Measurements from ENCODE around the gene RPH3AL.
"Not testable (repeated sequence)": the region's sequence is repeated elsewhere in the genome, so short reads cannot be mapped to it uniquely, and the experiment has no call there.

The RPH3AL gene

GRCh38 chr17:283911-284675, 68.5 kb downstream of the RPH3AL start:
- H3K9me3 Mint-ChIP-seq, result no peaks in the 10 kb centered on the region

DNA sequence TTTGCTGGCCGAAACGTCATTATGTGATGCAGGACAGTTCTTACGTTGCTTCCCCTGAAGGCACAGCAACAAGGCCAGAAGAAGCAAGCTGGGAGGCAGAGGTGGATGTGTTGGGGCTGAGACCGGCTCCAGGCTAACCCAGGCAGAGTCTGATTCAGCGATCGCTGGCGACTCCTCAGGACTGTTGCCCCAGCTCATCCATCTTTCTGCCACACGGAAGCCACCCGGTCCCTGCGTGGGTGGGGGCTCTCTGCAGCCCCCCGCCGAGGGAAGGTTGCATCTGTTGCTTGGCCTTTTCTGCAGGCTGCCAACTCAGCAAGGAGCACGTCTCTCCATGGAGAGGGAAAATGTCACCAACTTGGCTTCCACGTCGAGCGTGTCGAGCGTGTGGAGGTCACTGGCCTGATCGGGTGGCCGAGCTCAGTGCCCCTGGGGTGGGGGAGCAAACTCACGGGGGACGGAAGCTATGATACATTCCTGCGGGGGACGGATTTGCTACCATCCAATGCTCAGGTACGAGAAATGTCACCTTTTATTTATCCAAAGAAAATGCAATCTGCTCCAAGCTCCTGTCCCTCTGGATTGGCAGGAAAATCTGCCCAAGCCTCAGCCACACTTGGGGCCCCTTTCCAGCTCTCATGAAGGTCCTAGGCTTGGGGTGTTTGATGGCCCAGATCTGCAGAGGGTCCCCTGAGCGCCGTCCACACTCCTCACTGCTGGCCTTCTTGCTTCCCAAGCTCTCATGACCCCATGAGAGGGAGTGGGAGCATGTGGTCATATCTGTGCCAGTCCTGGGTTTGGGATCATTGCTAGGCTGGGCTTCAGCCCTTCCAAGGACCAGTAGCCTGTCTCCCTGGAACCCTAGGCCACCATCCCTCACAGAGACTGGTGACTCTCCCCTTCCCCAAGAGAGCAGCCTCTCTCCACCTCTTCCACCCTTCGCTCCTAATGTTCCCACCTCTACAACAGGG, 69.4 kb downstream of the RPH3AL start:
- ATAC-seq (no peak), DNase-seq (no peak)
- Mint-ChIP-seq H3K4me1 (no peaks in the 10 kb centered on the region), H3K27ac (no peak overlapping the region), H3K9me3 (no peaks in the 10 kb centered on the region), H3K27me3 (no peaks in the 10 kb centered on the region), H3K4me3 (no peak overlapping the region)

More at GRCh38 chr17:283911-284675, 68.5 kb downstream of the RPH3AL start:
- ATAC-seq (no peak), DNase-seq (no peak)
- Mint-ChIP-seq H3K4me1 (peaks cover 4% of the 10 kb centered on the region), H3K4me3 (no peak overlapping the region), H3K27ac (no peak overlapping the region), H3K27me3 (no peaks in the 10 kb centered on the region)

DNA sequence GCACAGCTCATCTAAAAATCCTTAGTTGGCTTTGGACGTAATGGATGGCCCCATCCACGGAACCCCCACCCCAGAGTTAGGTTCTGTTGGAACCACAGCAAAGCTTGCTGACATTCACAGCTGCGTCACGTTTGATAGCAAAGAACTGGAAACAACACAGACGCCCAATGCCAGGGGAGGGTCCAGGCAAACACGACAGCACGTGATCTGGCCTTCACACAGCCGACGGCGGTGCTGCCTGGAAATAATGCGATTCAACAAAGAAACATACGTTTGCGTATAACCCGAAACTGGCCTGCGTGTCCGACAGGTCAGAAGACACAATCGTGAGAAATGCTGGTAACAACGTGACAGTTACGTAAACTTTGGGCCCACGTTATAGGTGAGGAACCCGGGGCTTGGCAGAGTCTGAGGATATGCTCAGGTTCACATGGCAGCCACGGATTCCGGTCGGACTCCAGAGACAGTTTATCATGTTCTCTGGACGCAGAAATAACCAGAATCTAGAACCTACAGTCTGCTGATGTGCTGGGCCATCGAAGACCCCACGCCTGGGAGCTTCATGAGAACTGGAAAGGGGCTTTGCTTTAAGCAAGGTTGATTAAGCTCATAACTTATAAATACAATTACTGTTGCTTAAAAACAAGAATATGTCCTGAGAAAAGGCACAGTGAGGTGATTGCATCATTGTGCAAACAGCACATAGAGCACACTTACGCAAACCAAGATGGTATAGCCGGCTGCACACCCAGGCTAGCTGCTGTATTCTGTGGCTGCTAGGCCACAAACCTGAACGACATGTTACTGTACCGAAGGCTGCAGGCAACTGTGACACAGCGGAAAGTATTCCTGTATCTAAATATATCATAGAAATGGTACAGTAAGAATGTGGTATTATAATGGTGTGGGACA, 70.4 kb downstream of the RPH3AL start:
- no peak for ATAC-seq
- DNase-seq, result no peak
- H3K4me3 Mint-ChIP-seq, result no peak overlapping the region
- no peaks in the 10 kb centered on the region for H3K27me3 Mint-ChIP-seq
- no peaks in the 10 kb centered on the region for H3K4me1 Mint-ChIP-seq
- H3K9me3 Mint-ChIP-seq, result no peaks in the 10 kb centered on the region
- H3K27ac Mint-ChIP-seq, result no peak overlapping the region

GRCh38 chr17:281365-281999, 71.1 kb downstream of the RPH3AL start:
- DNase-seq (peak in 1 of 2 donors; percentile 4), ATAC-seq (no peak)
- no peaks in the 10 kb centered on the region for H3K9me3 Mint-ChIP-seq
- H3K27me3 Mint-ChIP-seq, result no peaks in the 10 kb centered on the region
- H3K4me3 Mint-ChIP-seq, result no peak overlapping the region
- no peaks in the 10 kb centered on the region for H3K4me1 Mint-ChIP-seq
- H3K27ac Mint-ChIP-seq, result no peak overlapping the region

GRCh38 chr17:280901-281300, 71.7 kb downstream of the RPH3AL start:
- H3K9me3 Mint-ChIP-seq, result no peaks in the 10 kb centered on the region
- DNase-seq, result no peak
- no peak for ATAC-seq

DNA sequence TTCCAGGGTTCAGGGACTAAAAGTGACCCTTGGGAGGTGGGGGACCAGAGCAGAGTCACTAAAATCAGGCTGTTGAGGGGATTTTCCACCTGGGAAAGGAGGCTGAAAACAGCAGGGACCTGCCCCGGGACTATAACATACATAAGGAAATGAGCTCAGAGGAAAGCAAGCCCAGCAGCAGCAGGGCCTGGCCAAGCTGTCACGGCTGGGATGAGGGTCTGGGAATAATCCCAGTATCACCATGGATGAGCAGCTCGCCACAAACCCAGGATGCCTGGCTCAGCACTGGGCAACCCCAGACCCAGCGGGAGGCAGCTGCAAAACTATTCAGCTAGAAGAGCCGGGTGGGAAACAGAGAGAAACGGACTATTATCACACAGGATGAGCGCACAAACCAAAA, 72.4 kb downstream of the RPH3AL start:
- Mint-ChIP-seq H3K27me3 (no peaks in the 10 kb centered on the region), H3K4me1 (no peaks in the 10 kb centered on the region), H3K4me3 (no peak overlapping the region), H3K27ac (no peak overlapping the region), H3K9me3 (no peaks in the 10 kb centered on the region)
- ATAC-seq (no peak), DNase-seq (no peak)

More at GRCh38 chr17:280901-281300, 71.7 kb downstream of the RPH3AL start:
- H3K4me3 Mint-ChIP-seq, result no peak overlapping the region
- H3K27me3 Mint-ChIP-seq, result no peaks in the 10 kb centered on the region
- no peaks in the 10 kb centered on the region for H3K4me1 Mint-ChIP-seq
- no peak overlapping the region for H3K27ac Mint-ChIP-seq

DNA sequence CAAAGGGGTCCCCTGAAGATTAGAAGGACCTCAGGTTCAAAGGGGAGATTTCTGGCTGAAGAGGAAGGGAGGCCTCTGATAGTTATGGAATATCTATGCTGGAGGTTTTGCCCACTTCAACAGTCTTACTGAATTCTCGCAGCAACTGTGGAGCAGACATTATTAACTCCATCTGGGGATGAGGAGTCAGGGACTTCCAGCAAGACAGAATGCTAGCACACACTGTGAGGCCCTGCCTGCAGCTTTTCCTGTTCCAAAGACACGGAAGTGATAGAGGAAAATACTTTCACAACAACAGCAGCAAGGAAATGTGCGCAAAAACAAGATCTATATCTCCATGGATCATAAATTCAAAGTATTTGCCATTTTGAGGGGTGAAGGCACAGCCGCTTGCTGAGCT, 72.8 kb downstream of the RPH3AL start:
- DNase-seq (no peak), ATAC-seq (no peak)
- peak overlapping the region in 1 of 2 donors; percentile 13 for H3K27ac Mint-ChIP-seq
- H3K4me1 Mint-ChIP-seq, result no peaks in the 10 kb centered on the region
- H3K27me3 Mint-ChIP-seq, result no peaks in the 10 kb centered on the region
- H3K4me3 Mint-ChIP-seq, result no peak overlapping the region
- no peaks in the 10 kb centered on the region for H3K9me3 Mint-ChIP-seq

DNA sequence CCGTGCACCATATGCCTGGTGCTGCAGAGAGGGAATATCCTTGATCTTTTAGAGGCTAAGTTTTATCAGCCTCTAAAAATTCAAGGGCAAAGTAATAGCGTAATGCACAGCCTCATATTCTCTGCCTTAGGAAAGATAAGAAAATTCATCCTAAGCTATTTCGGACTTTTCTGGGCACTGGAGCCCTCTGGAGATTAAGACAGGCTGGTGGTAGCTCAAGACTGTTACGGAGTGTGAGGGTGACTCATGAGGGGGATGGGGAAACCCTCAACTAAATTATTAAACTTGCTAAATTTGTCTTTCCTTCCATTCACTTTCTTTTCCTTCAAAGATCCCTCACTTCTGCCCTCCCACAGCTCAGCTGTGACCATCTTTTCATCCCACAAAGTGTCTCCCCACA, 73.3 kb downstream of the RPH3AL start:
- no peaks in the 10 kb centered on the region for H3K4me1 Mint-ChIP-seq
- H3K4me3 Mint-ChIP-seq, result no peak overlapping the region
- ATAC-seq (no peak), DNase-seq (no peak)
- H3K27me3 Mint-ChIP-seq, result no peaks in the 10 kb centered on the region
- no peak overlapping the region for H3K27ac Mint-ChIP-seq
- no peaks in the 10 kb centered on the region for H3K9me3 Mint-ChIP-seq

- H3K9me3 Mint-ChIP-seq, result no peaks in the 10 kb centered on the region
- ATAC-seq (no peak), DNase-seq (no peak)
- H3K27ac Mint-ChIP-seq, result no peak overlapping the region
- H3K4me3 Mint-ChIP-seq, result no peak overlapping the region
- no peaks in the 10 kb centered on the region for H3K27me3 Mint-ChIP-seq
- no peaks in the 10 kb centered on the region for H3K4me1 Mint-ChIP-seq
Observed at GRCh38 chr17:278676-279059, 73.9 kb downstream of the RPH3AL start.

DNA sequence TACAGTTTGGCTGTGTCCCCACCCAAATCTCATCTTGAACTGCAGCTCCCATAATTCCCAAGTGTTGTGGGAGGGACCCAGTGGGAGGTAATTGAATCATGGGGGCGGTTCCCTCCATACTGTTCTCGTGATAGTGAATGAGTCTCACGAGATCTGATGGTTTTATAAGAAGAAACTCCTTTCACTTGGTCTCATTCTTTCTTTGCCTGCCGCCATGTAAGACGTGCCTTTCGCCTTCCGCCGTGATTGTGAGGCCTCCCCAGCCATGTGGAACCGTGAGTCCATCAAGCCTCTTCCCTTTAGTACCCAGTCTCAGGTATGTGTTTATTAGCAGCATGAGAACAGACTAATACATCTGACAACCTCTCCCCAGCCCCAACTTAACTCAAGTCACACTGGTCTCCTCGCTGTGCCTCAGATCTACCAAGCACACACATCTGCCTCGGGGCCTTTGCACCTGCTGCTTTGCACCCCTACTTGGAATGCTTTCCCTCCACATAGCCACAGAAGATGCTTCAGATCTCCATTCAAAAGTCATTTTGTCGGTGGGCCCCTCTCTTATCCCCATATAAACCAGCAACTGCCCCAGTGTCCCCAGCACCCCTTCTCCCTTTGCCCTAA, 74.4 kb downstream of the RPH3AL start:
- no peaks in the 10 kb centered on the region for H3K4me1 Mint-ChIP-seq
- no peak for ATAC-seq

GRCh38 chr17:274902-275301, 77.7 kb downstream of the RPH3AL start:
- ATAC-seq (no peak), DNase-seq (no peak)
- Mint-ChIP-seq H3K9me3 (no peaks in the 10 kb centered on the region), H3K27me3 (no peaks in the 10 kb centered on the region), H3K27ac (no peak overlapping the region), H3K4me3 (no peak overlapping the region), H3K4me1 (no peaks in the 10 kb centered on the region)

More for the DNA sequence above, 74.4 kb downstream of the RPH3AL start:
- no peak for DNase-seq
- H3K9me3 Mint-ChIP-seq, result no peaks in the 10 kb centered on the region
- no peak overlapping the region for H3K27ac Mint-ChIP-seq
- H3K4me3 Mint-ChIP-seq, result no peak overlapping the region
- no peaks in the 10 kb centered on the region for H3K27me3 Mint-ChIP-seq

- Mint-ChIP-seq H3K4me1 (no peaks in the 10 kb centered on the region), H3K4me3 (no peak overlapping the region), H3K27me3 (no peaks in the 10 kb centered on the region), H3K9me3 (no peaks in the 10 kb centered on the region), H3K27ac (no peak overlapping the region)
- ATAC-seq (no peak), DNase-seq (peak in 1 of 2 donors; percentile 5)
Observed at GRCh38 chr17:273981-274832, 78.4 kb downstream of the RPH3AL start.

DNA sequence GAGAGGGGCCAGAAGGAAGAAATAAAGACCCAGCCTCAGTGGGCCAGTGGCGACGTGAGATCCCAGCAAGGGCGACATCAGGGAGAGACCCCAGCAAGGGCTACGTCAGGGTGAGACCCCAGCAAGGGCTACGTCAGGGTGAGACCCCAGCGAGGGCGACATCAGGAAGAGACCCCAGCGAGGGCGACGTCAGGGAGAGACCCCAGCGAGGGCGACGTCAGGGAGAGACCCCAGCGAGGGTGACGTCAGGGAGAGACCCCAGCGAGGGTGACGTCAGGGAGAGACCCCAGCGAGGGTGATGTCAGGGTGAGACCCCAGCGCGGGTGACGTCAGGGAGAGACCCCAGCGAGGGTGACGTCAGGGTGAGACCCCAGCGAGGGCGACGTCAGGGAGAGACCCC, 79.8 kb downstream of the RPH3AL start:
- ATAC-seq, H3K27ac Mint-ChIP-seq, H3K4me3 Mint-ChIP-seq, H3K4me1 Mint-ChIP-seq, DNase-seq, H3K9me3 Mint-ChIP-seq, H3K27me3 Mint-ChIP-seq: not testable (repeated sequence)

Measured in stimulated activated naive CD8-positive, alpha-beta T cell treated with anti-CD3 and anti-CD28 coated beads, Interleukin-15, amount 100 ng/mL, for 72 hours (primary cell).